ENCODE measurements around the gene AAMP.
A peak's percentile ranks its signal among the peaks of the same experiment; 100 is the strongest.

Gene AAMP

GRCh38 chr2:218218268-218219185 is 51.4 kb downstream of the AAMP start:
- no peak for DNase-seq

DNA sequence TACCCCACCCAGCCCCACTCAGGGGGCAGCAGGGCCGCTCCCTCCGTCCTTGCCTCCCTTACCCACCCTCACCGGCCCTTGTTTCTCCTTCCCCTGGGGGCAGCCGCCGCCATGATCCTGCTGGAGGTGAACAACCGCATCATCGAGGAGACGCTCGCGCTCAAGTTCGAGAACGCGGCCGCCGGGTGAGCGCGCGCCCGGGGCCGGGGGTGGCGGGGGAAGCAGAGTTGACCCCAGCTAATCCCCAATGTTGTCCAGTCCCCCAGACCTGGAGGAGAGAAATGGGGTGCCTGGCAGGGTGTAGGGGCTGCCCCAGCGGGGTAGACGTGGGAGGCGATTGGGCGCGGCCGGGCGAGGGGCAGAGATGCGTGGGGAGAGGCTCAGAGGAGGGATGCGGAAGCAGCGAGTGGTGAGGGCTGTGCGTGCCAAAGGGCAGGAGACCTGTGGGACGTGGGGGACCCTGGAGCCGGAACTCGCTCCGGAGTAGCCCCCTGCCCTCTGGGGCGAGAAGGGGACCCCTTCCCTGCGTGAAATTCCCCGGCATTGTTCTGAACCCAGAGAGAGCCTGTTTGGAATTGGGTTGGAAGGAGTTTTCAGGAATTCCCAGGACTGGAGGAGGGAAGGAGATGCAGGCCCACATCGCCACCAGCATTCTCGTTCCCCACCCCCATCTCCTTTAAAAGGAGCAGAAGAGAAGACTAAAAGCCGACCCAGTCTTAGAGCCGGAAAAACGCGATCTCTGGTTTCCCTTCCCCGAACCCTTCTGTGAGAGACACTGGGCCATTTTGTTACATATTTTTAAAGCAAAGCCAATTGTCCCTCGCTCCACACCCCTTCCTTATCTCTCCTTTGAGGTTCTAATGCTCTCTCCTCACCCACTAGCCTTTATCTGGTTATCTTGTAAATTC is 52.3 kb downstream of the AAMP start:
- DNase-seq, result peak in 1 of 2 experiments; percentile 8

DNA sequence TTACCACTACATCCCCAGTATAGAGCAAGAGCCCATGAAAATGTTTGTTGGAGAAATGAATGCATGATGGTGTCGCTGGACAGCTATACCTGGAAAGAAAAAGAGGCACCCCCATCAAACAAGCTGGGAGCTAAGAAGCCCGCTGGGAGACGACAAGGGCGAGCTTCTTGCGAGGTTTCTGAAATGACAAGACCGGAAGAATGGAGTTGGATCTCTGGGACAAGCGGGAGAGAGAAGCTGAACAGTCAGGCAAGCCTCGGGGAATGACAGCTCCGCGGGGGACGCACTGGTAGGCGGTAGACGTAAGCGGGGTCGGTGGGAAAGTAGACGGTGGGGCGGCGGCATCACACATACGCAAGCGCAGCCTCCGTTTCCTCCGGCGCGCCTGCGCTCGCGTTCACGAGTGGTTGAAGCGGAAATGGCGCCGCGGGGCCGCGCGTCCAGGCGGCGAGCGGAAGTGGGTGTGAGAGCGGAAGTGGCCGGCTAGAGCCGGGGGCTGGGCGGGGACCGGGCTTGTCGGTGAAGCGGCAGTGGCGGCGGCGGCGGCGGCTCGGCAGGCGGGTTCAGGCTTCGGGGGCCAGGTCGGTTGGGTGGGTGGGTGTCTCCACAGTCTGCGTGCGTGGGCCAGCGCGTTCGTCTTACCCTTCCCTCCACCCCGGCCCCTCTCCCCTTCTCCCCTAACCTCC is 53.1 kb downstream of the AAMP start, which contains the start of gene ARPC2:
TSS of gene ARPC2 (plus strand) at position 516 of the 686 bp plus-strand sequence. CDS start 282 bp downstream, outside the sequence.
- DNase-seq, result peak; percentile 90 to 96

- DNase-seq, result no peak
Measured at GRCh38 chr2:218216336-218216673, 53.6 kb downstream of the AAMP start.
